ENCODE results near the gene FBXL17.
"Not testable (repeated sequence)": the region's sequence is repeated elsewhere in the genome, so short reads cannot be mapped to it uniquely, and the experiment has no call there.

FBXL17 gene

GRCh38 chr5:108164574-108164973 is 217.3 kb downstream of the FBXL17 start:
- no peak for DNase-seq

- not testable (repeated sequence) for DNase-seq
Observed at GRCh38 chr5:108152854-108153253, 229.0 kb downstream of the FBXL17 start.

- no peak for DNase-seq
Observed at GRCh38 chr5:108149369-108149768, 232.5 kb downstream of the FBXL17 start.

- DNase-seq = no peak
Observed at GRCh38 chr5:108148715-108149139, 233.2 kb downstream of the FBXL17 start.

GRCh38 chr5:108146222-108146621 is 235.7 kb downstream of the FBXL17 start:
- no peak for DNase-seq

DNA sequence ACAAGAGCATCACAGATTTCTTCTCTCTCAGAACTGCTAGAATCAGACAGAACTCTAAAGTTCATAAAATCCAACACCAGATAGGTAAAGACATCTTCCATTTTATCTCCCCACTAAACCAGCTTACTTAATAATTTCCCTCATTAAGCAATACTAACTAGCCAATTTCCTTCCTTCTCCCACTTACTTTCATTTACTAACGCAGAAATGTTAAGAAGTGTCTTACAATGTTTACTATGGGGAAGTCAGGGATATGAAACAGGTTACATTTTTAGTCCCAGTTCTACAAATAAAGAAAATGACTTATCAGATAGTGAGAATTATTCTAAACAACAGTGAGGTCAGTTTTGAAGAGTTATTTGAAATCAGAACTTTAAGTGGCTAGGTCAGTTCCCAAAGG is 236.5 kb downstream of the FBXL17 start:
- no peak for DNase-seq

DNA sequence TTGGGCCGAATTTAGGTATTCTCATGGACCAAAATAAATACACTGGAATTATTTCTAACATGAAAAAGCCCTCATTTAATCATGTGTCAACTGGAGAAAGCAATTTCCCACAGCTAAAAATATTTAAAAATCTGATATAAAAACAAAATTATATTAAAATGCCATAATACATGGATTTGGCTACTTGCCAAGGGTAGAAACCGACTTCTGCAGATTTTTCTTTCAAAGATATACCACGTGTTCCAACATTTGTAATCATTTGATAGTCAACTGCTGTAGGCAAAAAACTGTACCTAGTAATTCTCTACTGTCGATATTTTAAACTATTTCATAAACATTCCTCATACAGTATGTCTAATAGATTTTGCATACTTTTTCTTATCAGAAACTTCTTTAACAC is 237.6 kb downstream of the FBXL17 start:
- no peak for DNase-seq

GRCh38 chr5:108143581-108143980 is 238.3 kb downstream of the FBXL17 start:
- DNase-seq = no peak

DNA sequence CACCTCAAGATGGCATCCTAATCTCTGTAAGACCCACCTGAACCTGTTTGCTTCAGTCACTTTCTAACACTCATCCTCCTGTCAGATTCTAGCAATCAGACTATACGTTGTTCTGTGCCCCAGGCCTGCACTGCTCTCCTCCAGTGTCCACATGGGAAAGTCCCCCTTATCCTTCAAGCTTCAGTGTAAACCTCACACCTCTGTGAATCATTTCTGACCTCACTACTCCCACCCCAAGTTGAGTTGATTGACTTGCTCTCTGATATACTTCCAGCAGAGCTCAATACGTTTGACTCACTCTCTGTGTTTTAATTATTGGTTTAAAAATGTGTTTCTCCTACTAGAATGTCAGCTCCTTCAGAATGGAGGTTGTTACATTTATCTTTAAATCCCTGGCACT is 240.2 kb downstream of the FBXL17 start:
- no peak for DNase-seq

GRCh38 chr5:108136493-108136892 is 245.4 kb downstream of the FBXL17 start:
- no peak for DNase-seq

- DNase-seq = no peak
Observed at GRCh38 chr5:108129129-108129528, 252.8 kb downstream of the FBXL17 start.

DNA sequence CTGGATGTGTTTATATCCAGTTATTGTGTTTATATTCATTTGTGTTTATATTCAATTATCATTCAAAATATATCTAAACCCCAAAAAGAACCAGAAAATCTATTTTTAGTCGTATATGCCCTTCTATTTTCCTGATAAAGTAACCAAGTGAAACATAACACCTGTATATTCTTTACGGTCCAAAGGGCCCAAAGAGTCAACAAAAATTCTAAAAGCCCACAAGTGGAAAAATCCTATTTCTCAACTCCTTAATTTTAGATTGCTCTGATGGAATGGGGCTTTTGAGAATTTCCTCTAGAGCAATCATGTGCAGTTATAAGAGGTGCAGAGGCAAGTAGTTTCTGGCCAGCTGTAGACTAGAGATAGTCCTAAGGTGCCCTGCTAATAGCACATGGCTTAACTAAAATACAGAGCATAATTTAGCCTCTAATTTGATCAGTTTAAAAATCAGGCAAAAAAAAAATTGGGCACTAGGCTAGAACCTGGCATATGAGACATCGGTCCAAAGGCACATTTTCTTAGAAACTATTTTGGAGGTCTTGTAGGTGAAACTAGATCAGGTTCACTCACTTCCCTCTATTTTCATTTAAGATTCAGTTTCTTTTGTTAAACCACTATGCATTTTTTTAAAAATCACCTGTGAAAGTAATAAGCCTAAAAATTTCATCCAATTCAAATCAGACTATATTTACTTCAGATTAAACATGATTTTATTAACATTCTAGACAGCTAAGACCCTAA is 256.0 kb downstream of the FBXL17 start:
- DNase-seq = no peak

DNA sequence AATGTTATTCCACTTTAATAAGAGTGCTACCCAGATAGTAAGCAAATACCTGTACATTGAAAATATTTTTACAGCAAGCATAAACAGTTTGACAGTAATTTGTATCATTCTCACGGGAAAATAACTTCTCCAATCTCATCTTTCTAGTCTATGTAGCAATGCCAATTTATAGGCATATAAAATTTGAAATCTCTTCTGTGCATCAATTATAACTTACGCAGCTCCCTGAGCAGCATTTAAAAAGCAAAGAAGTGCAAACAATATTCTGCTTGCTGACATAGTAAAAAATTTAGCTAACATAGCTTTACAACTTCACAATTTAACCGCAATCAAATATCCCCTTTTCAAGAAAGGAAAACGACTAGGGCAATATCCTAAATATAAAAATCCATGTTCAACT is 257.3 kb downstream of the FBXL17 start:
- no peak for DNase-seq

- DNase-seq = no peak
Observed at GRCh38 chr5:108122702-108123101, 259.2 kb downstream of the FBXL17 start.

GRCh38 chr5:108118813-108119514 is 262.9 kb downstream of the FBXL17 start:
- DNase-seq = no peak

- DNase-seq = no peak
Observed at GRCh38 chr5:108115673-108116072, 266.2 kb downstream of the FBXL17 start.

DNA sequence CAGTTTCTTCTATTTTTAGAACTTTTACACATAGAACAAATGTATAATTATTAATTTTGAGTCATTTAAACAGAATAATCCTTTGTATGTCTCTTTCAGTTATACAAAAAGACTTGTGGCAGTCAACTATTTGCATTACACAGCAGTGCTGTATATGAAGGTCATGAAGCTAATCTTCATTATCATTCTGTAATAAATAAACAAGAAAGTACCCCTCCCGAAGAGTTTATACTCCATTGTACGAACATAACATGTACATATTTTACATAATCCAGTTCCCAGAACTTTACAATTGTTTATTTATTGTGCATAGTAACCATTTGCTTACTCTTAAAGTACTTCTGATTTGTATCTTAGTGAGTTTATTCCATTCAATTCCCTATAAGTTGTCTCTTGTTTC is 267.9 kb downstream of the FBXL17 start:
- DNase-seq = no peak

GRCh38 chr5:108111736-108112135 is 270.2 kb downstream of the FBXL17 start:
- DNase-seq = no peak

DNA sequence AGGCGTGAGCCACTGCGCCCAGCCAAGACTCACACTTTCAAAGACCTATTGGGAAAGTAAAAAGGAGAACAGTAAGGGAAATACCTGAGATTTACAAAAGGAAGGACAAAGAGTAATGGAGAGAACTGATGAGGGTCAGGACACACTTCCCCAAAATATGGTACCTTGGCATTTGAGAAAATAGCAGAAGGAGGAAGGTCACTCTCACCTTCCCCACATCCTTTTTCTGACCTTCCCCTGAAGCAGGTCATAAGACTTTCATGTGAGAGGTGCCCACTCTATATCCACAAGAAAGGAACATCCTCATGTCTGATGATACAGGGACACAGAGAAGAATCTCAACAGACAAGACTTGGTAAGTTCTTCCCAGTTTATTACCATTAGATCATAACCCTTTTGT is 272.8 kb downstream of the FBXL17 start:
- DNase-seq = no peak

GRCh38 chr5:108104448-108104847 is 277.4 kb downstream of the FBXL17 start:
- no peak for DNase-seq

DNA sequence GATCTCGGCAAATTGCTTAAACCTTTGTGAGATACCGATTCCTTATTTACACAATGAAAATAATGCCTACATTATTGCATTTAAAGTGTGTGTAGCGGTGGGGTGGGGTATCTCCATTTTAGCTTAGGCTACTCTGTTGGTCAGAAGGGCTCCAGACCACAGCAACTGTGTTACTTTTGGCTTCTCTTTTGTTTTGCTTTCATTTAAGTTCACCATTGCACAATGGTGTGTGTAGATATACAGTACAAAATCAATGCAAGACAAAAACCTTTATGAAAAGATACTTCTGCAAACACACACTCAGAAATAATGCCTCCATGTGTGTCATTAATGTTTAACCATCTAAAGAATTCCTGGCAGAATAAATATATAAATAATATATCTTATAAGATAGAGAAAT is 279.4 kb downstream of the FBXL17 start:
- DNase-seq = no peak

DNA sequence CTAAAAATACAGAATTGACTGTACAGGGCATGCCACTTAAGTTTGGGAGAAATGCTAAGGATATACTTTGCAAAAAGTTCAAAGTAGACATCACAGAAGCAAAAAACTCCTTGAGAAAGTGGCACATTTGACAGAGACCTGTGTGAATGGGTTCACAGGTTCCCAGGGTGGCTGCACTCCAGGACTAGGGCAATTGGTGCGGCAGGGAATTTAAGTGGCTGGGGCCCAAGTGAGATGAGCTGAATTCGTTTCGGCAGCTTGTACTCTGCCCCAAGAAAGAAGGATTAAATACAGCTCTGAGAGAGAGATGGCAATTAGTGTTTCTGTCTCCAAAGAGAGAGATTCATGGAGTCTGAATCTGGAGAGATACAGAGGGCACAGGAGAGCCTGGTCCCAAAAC is 280.1 kb downstream of the FBXL17 start:
- no peak for DNase-seq

GRCh38 chr5:108101130-108101529 is 280.8 kb downstream of the FBXL17 start:
- no peak for DNase-seq

- DNase-seq = no peak
Observed at GRCh38 chr5:108094800-108095199, 287.1 kb downstream of the FBXL17 start.

Measured in right kidney (tissue), 1 donor.